Activated CD8-positive, alpha-beta memory T cell treated with anti-CD3 and anti-CD28 coated beads for 36 hours (primary cell): Measurements from ENCODE around the gene GPR146. TPM values are rescaled to one million over a fixed set of nuclear protein-coding genes. Genes with fewer than 3 reads are reported as not detected.
"Not testable (repeated sequence)": the region's sequence is repeated elsewhere in the genome, so short reads cannot be mapped to it uniquely, and the experiment has no call there.

Experiments used
- CTCF ChIA-PET: fragments of 350-600 bp; sonication (Branson Sonifier 250); formaldehyde crosslinking; loops from one replicate; lab custom pipeline; 2021; ENCODE audit warnings: antibody characterized with exemption; lab: Charles Lee
- POLR2A ChIA-PET: fragments of 350-600 bp; sonication (Branson Sonifier 250); formaldehyde crosslinking; loops from one replicate; lab custom pipeline; 2021; ENCODE audit warnings: antibody characterized with exemption; lab: Charles Lee
- total RNA-seq, 2 experiments: library from RNA; stranded (reverse); gene quantifications; one replicate each; pipeline ENCODE4 v1.2.3, GENCODE V29; 2021

The GPR146 gene
- total RNA-seq, 2 experiments from 2014 or later: 2.1 TPM

GRCh38 chr7:1032536-1033181, 11.7 kb upstream of the GPR146 start:
- ChIA-PET POLR2A (no interaction called here), CTCF (no interaction called here)

DNA sequence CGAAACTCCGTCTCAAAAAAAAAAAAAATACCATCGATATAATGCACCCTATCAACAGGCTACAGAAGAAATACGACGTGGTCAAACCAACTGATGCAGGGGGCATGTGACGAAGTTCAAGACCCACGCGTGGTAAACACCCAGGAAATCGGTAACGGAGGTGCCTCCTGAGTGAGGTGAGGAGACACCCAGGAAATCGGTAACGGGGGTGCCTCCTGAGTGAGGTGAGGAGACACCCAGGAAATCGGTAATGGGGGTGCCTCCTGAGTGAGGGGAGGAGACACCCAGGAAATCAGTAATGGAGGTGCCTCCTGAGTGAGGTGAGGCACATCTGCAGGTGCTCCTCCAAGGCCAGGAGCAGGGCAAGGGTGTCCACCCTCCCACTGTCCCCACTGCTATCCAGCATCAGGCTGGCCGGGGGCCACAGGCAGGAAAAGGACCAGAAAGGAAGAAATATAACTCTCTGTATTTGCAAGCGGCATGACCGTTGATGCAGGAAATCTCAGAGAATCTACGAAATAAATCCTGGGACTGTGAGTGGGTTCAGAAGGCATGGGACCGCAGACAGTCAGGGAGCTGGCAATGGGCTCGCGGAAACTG, 10.7 kb upstream of the GPR146 start:
- CTCF ChIA-PET: interaction anchor here (0.7 to 1.0 kb wide), 2 partner anchors 11 to 41 kb away, joined by 3 read pairs; partner anchors contain the start of gene GPR146

GRCh38 chr7:1034769-1035168, 9.6 kb upstream of the GPR146 start:
- POLR2A ChIA-PET: not testable (repeated sequence)
- CTCF ChIA-PET: interaction anchor here (1.0 kb wide), 1 partner anchor 43 kb away, joined by 3 read pairs; no protein-coding TSS in a partner anchor

More for the DNA sequence above, 10.7 kb upstream of the GPR146 start:
- POLR2A ChIA-PET: no interaction called here

DNA sequence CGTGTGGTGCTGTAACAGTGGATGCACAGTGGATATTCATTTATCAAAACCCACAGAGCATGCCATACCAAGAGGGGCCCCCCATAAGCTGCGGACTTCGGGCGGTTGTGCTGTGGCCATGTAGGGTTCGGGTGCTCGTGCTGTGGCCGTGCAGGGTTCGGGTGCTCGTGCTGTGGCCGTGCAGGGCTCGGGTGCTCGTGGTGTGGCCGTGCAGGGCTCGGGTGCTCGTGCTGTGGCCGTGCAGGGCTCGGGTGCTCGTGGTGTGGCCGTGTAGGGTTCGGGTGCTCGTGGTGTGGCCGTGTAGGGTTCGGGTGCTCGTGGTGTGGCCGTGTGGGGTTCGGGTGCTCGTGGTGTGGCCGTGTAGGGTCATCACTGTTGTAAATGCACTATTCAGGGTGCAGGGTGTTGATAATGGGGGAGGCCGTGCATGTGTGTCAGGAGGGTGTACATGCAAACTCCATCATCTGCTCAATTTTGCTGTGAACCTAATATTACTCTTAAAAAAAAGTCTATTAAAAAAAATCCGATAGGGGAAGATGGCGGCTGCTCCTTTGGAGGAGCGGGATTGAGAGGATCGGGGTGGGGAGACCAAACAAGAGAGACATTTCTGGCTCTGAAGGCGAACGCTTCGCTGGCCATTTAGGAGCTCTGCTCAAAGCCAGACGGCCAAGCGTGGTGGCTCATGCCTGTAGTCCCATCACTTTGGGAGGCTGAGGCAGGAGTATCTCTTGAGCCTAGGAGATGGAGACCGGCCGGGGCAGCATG, 8.0 kb upstream of the GPR146 start:
- POLR2A ChIA-PET: not testable (repeated sequence)

GRCh38 chr7:1040233-1040632, 4.1 kb upstream of the GPR146 start:
- CTCF ChIA-PET: interaction anchor here (0.7 to 1.2 kb wide), 2 partner anchors 47 to 136 kb away, joined by 3 to 5 read pairs; no protein-coding TSS in a partner anchor
- POLR2A ChIA-PET: not testable (repeated sequence)

More for the DNA sequence above, 8.0 kb upstream of the GPR146 start:
- CTCF ChIA-PET: not testable (repeated sequence)

- ChIA-PET CTCF (interaction anchor here (0.7 to 1.2 kb wide), 2 partner anchors 48 to 135 kb away, joined by 3 to 5 read pairs; no protein-coding TSS in a partner anchor), POLR2A (no interaction called here)
Measured at GRCh38 chr7:1040790-1041189, 3.6 kb upstream of the GPR146 start.

DNA sequence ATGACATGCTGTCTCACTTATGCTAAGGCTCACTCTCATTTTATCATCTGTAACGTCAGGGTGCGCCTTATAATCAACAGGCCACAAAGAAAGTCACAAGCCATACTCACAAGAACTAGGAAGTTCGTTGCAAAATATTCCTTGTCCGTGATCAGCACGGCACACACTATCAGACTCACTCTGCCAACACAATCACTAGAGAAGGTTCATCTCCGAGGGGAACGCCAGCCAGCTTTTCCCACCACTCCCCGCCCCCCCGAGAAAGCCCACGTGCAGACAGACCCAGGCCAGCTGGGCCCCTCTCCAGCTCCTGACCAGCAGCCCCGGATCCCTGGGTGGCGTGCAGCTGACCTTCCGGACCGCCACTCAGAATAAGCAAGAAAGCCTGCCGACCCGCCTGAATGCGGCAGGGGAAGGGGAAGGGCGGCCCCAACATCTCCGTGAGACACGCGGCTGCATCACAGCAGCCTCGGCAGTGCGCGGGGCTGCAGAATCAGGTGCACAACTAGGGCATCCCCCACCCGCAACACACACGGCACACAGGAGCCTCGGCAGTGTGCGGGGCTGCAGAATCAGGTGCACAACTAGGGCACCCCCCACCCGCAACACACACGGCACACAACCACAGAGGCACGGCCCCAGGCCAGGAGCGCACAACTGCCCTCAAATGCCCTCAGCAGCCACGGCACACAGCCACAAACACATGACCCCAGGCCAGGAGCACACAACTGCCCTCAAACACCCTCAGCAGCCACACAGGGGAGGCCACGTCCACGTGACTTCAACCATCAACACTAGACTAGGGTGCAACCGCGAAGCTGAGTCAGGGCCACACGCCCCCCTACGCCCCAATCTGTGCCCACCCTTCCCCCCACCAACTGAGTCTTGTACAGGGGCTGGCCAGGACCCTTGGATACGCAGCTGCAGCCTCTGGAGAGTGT, 2.5 kb upstream of the GPR146 start:
- POLR2A ChIA-PET: no interaction called here
- CTCF ChIA-PET: interaction anchor here (1.1 to 1.2 kb wide), 2 partner anchors 24 to 49 kb away, joined by 4 to 5 read pairs; no protein-coding TSS in a partner anchor

- ChIA-PET CTCF (interaction anchor here (1.1 kb wide), 1 partner anchor 23 kb away, joined by 4 read pairs; no protein-coding TSS in a partner anchor), POLR2A (interaction anchor here (0.5 kb wide), 1 partner anchor 206 kb away, joined by 3 read pairs; no protein-coding TSS in a partner anchor)
Measured at GRCh38 chr7:1042492-1042833, 1.9 kb upstream of the GPR146 start.

- ChIA-PET CTCF (interaction anchor here (0.9 to 3.5 kb wide), 5 partner anchors 10 to 212 kb away, joined by 3 to 22 read pairs (median 3); partner anchors contain the start of gene SUN1), POLR2A (interaction anchor here (0.6 to 1.1 kb wide), 3 partner anchors 69 to 897 kb away, joined by 3 to 7 read pairs (median 3); partner anchors contain the start of gene COX19)
Measured at GRCh38 chr7:1043552-1044188, 676 bp upstream of the GPR146 start.

DNA sequence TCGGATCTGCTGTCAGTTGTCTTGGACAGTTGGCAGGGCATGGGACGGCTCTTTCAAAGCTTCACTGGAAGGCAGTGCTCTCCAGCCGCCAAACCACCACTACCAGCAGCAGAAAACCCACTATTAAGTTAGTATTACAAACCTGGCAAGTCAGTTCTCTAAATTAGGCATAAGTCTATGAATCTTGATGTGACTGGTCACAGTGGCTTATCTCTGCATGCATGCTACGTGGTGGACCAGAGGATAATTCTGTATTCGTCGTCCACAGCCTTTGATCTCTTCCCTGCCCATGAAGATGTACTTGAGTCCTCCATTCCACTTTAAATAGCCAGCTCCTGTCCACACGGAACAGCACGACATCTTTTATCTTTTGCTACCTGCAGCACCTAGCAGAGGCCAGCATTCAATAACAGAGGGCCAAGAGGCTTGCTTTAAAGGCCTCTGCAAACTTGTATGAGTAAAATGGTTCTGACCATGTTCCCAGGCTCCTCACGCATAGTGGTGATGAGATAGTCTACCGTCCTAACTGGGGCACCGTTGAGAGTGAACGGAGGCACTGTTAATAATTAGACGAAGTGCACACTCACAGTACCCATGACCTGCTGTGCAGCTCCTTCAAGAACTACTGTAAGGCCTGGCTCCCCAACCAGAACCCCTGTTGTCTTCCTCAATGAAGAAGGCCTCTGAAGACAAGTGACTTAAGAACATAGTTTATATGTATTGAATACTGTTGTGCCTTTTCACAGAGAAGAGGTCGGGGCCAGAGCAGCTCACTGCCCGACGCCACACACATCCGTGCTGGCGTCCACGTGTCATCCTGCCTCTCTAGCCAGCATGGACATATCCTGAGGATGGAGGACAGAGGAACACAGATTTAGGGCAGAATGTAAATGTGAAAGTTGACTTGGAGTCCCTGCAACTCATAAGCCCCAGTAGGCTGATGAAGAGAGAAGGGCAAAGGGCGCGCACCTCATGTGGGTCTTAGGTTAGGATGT, 1.0 kb downstream of the GPR146 start:
- CTCF ChIA-PET: interaction anchor here (0.7 to 3.5 kb wide), 9 partner anchors 10 to 131 kb away, joined by 3 to 22 read pairs (median 3); partner anchors contain the start of gene COX19

DNA sequence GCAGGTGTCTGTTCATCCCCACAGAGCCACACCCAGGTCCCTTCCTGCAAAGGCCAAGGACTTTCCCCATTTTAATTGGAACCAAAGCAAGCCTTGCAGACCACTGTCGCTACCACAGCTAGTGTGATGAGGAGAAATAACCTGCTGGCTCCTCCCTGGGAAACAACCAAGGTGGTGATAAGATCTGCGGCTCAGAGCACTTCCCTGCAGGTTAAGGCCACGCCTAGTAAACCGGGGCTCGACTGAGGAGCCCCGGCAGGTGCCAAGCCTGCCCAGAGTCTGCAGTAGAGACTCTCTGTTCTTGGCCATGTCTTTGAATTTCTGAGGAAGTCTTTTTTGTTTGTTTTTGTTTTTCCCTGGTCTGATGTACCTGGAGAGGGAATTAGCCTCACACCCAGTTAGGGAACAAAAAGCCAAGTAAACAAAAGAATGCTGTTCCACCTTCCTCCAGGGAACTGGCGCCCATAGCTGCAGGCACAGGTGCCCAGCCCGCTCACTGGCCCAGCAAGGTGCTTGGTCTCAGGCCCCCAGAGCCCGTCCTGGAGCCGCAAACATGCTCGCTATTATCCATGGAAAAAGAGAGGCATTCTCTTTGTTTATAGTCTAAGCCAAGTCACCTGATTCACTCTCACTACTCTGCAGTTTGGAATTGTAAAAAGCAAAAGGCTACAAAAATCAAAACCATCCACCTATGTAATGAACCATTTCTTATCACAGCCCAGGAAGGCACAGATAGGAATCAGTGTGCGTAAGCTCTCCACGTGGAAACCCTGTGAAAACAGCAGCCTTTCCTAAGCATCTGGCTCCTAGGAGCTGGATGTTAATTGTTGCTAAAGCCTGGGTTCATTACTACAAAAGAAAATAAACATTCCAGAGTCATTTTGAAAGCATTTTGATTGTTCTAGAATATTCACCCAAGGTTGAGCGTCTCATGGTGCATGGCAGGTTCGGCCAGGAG, 2.7 kb downstream of the GPR146 start:
- ChIA-PET CTCF (interaction anchor here (1.6 to 3.0 kb wide), 2 partner anchors 18 to 54 kb away, joined by 7 to 15 read pairs; no protein-coding TSS in a partner anchor), POLR2A (no interaction called here)

More for the DNA sequence above, 1.0 kb downstream of the GPR146 start:
- POLR2A ChIA-PET: interaction anchor here (0.7 kb wide), 1 partner anchor 52 kb away, joined by 3 read pairs; no protein-coding TSS in a partner anchor

DNA sequence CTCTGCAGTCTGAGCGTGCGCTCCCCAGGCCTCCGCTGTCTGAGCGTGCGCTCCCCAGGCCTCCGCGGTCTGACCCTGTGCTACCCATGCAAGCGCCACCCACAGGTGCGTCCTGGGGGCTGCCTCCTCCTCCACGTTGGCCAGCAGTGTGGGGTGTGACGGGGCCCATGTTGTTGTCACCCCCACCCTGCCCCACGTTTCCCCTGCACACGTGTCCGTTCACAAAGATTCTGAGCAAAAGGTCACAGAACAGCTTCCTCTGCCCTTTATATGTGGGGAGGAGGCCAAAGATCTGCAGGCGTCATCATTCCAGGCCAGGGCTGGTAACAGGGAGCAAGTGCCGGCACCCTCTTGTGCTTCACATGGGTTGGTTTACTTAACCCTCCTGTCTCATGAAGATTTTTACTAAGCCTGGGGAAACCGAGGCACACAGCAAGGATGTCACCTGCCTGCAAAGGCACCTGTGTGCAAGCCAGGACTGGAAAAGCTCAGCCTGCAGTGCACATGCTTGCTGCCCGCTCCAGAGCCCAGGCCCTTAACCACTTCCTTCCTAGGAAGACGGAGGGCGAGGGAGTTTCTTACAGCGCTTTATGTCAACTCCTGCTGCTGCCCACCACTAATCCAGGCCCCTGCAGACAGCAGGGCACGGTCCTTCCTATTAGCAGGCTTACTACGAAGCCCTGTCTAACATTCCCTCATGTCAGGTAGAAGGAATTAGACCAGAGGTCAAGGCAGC, 4.8 kb downstream of the GPR146 start:
- ChIA-PET CTCF (interaction anchor here (2.4 kb wide), 1 partner anchor 56 kb away, joined by 8 read pairs; no protein-coding TSS in a partner anchor), POLR2A (no interaction called here)

DNA sequence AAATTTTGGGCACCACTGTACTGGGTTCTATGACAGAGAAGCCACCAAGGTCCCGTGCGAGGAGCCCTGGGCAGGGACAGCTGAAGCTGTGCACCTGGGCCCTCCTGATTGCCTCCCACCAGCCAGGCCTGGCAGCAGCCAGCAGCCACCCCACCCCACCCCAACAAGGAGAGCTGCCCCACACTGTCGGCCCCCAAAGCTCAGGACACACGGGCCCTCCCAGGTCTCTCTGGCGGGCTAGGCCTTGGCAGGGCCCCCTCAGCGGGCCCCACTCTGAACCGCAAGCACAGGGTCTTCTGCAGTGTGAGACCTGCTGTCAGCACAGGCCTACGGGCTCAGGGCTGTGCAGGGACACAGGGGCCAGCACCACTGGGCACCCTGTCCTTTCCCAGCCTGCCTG, 5.5 kb downstream of the GPR146 start:
- POLR2A ChIA-PET: no interaction called here
- CTCF ChIA-PET: interaction anchor here (2.4 kb wide), 1 partner anchor 57 kb away, joined by 8 read pairs; no protein-coding TSS in a partner anchor

- ChIA-PET CTCF (interaction anchor here (2.4 to 2.7 kb wide), 2 partner anchors 15 to 57 kb away, joined by 8 to 14 read pairs; no protein-coding TSS in a partner anchor), POLR2A (no interaction called here)
Measured at GRCh38 chr7:1050254-1050906, 6.0 kb downstream of the GPR146 start.
